B cell (primary cell): Measurements from ENCODE around the gene RGS2. TPM values are rescaled to one million over a fixed set of nuclear protein-coding genes. Genes with fewer than 3 reads are reported as not detected.

ENCODE experiments used
- ATAC-seq: fragments of 200-7000 bp; cut with Tn5 transposase; one replicate; pipeline ENCODE4 v1.10.0; 2021; ENCODE audit warnings: low read depth, mild to moderate bottlenecking, moderate number of reproducible peaks, moderate library complexity
- CTCF ChIA-PET: fragments of 350-600 bp; sonication (Branson Sonifier 250); formaldehyde crosslinking; loops from one replicate; lab custom pipeline; 2021; ENCODE audit warnings: antibody characterized with exemption, inconsistent platforms; lab: Charles Lee
- POLR2A ChIA-PET: fragments of 350-600 bp; sonication (Branson Sonifier 250); formaldehyde crosslinking; loops from one replicate; lab custom pipeline; 2021; ENCODE audit warnings: antibody characterized with exemption; lab: Charles Lee
- DNase-seq: peaks from one replicate; pipeline ENCODE4 v3.0.0; 2013
- H2AFZ ChIP-seq: 2 replicates; pipeline ENCODE4 v1.6.1; 2012; ENCODE audit warnings: mild to moderate bottlenecking, low read depth, low read length; ENCODE audit not compliant: insufficient read depth, poor library complexity, severe bottlenecking
- H3K27ac ChIP-seq, 2 donors: 1 replicate in 1 of 2; 2 replicates in 1 of 2; pipeline ENCODE4 v1.5.1; 2012 to 2013; ENCODE audit warnings: low read length in 2 of 2, mild to moderate bottlenecking in 2 of 2, moderate library complexity in 1 of 2
- H3K27me3 ChIP-seq, 4 experiments: fragments of 200-600 bp in 1 of 4; sonication (generic) in 1 of 4; replicated peaks in 1 of 4; 1 replicate in 2 of 4; 2 replicates in 2 of 4; pipeline versions ENCODE4 v1.6.1 to v1.7.0; 2013 to 2016; ENCODE audit warnings: low read length in 3 of 4, mild to moderate bottlenecking in 2 of 4, mixed read lengths in 1 of 4, moderate library complexity in 1 of 4; ENCODE audit not compliant: insufficient read depth in 4 of 4, control insufficient read depth in 3 of 4; ENCODE audit errors: control extremely low read depth in 1 of 4
- H3K36me3 ChIP-seq, 2 experiments: replicated peaks in 1 of 2; 1 replicate in 1 of 2; 2 replicates in 1 of 2; pipeline versions ENCODE4 v1.6.1 to v1.7.1; 2013; ENCODE audit warnings: low read length in 1 of 2; ENCODE audit not compliant: insufficient read depth in 2 of 2, control insufficient read depth in 1 of 2; ENCODE audit errors: control extremely low read depth in 1 of 2, extremely low read depth in 1 of 2
- H3K4me1 ChIP-seq, 2 donors: fragments of 200-600 bp in 1 of 2; sonication (generic) in 1 of 2; 1 replicate in 1 of 2; 2 replicates in 1 of 2; pipeline versions ENCODE4 v1.5.1 to v1.6.1; 2013 to 2017; ENCODE audit warnings: low read length in 2 of 2; ENCODE audit not compliant: control insufficient read depth in 2 of 2, insufficient read depth in 2 of 2
- H3K4me2 ChIP-seq: replicated peaks from 2 replicates; pipeline ENCODE3; 2012; ENCODE audit warnings: mild to moderate bottlenecking, low read depth, low read length; ENCODE audit not compliant: poor library complexity, severe bottlenecking
- H3K4me3 ChIP-seq, 5 experiments: fragments of 200-600 bp in 1 of 5; sonication (generic) in 1 of 5; 1 replicate in 3 of 5; 2 replicates in 2 of 5; pipeline versions ENCODE4 v1.5.1 to v1.7.0; 2011 to 2016; ENCODE audit warnings: low read length in 4 of 5, mild to moderate bottlenecking in 4 of 5, low read depth in 2 of 5, control low read depth in 1 of 5, moderate library complexity in 1 of 5; ENCODE audit not compliant: insufficient read depth in 1 of 5; ENCODE audit errors: control extremely low read depth in 1 of 5, extremely low read depth in 1 of 5
- H3K79me2 ChIP-seq: fragments of 200-600 bp; sonication (generic); one replicate; pipeline ENCODE4 v1.6.0; 2016; ENCODE audit warnings: low read length; ENCODE audit not compliant: control insufficient read depth, insufficient read depth
- H3K9ac ChIP-seq: fragments of 200-600 bp; sonication (generic); 2 replicates; pipeline ENCODE4 v1.6.1; 2017; ENCODE audit warnings: mild to moderate bottlenecking, low read length, moderate library complexity
- H3K9me3 ChIP-seq, 3 donors: one replicate each; pipeline versions ENCODE4 v1.6.1 to v1.7.1; 2013; ENCODE audit warnings: low read length in 2 of 3; ENCODE audit not compliant: control insufficient read depth in 2 of 3, insufficient read depth in 1 of 3; ENCODE audit errors: control extremely low read depth in 1 of 3
- H4K20me1 ChIP-seq: 2 replicates; pipeline ENCODE4 v1.6.0; 2012; ENCODE audit warnings: mild to moderate bottlenecking, low read length; ENCODE audit not compliant: insufficient read depth, control insufficient read depth, poor library complexity, severe bottlenecking
- H3K27ac Mint-ChIP-seq: one replicate; pipeline ENCODE4 v1.8.0; 2021; ENCODE audit warnings: mixed read lengths
- H3K27me3 Mint-ChIP-seq: one replicate; pipeline ENCODE4 v1.8.0; 2021; ENCODE audit warnings: mixed read lengths
- H3K4me1 Mint-ChIP-seq: one replicate; pipeline ENCODE4 v1.8.0; 2021; ENCODE audit warnings: mixed read lengths
- H3K4me3 Mint-ChIP-seq: one replicate; pipeline ENCODE4 v1.8.0; 2021; ENCODE audit warnings: mixed read lengths
- H3K9me3 Mint-ChIP-seq: one replicate; pipeline ENCODE4 v1.8.0; 2022; ENCODE audit warnings: mixed read lengths; ENCODE audit not compliant: insufficient read depth
- EZH2 ChIP-seq: IDR thresholded peaks from 2 replicates; pipeline ENCODE4 v1.6.1; 2012; ENCODE audit warnings: borderline replicate concordance, low read depth, mild to moderate bottlenecking, moderate library complexity, low read length; ENCODE audit not compliant: insufficient read depth, poor library complexity, severe bottlenecking
- WGBS: methylation state at CpG from one replicate; pipeline ENCODE4 v1.1.5; 2013; ENCODE audit warnings: missing lambda C conversion rate; ENCODE audit not compliant: insufficient coverage; 5-methylcytosine and 5-hydroxymethylcytosine counted together
- intact Hi-C: fragments of 100-400 bp; cut with micrococcal nuclease; formaldehyde crosslinking; loops from one replicate; pipeline ENCODE4 v1.10.0; 2022
- polyA plus RNA-seq: library from polyadenylated mRNA; depleted of rRNA; stranded (reverse); fragments of >200 nt; gene quantifications from 2 replicates; pipeline ENCODE4 v1.2.3, GENCODE V29; 2012
- total RNA-seq, 2 donors: library from RNA; stranded (reverse); fragments of 120-200 nt in 1 of 2; gene quantifications; 1 replicate in 1 of 2; 2 replicates in 1 of 2; pipeline versions ENCODE4 v1.2.3 to v1.2.4, GENCODE V29; 2013 to 2022
- TF ChIP-seq, protein P1 (sequence below): fragments of 200-600 bp; IDR thresholded peaks from one replicate; pipeline ENCODE4 v1.8.0; 2022; ENCODE audit warnings: antibody characterized with exemption, mild to moderate bottlenecking

Gene RGS2
- total and polyA plus RNA-seq, 2 donors (not counting 1 experiment from before 2014, with no cell fraction given): 232 to 247 TPM

- POLR2A ChIA-PET: no interaction called here
- Histone ChIP-seq H3K4me2 (no peak overlapping the region), H3K27ac (no peak overlapping the region), H3K36me3 (no peaks in the 10 kb centered on the region), H3K9me3 (no peaks in the 10 kb centered on the region), H3K4me3 (no peak overlapping the region), H2AFZ (no peak overlapping the region), H3K4me1 (no peaks in the 10 kb centered on the region), H3K27me3 (no peaks in the 10 kb centered on the region), H3K79me2 (no peaks in the 10 kb centered on the region), H3K9ac (no peak overlapping the region), H4K20me1 (no peaks in the 10 kb centered on the region)
- H3K4me1 Mint-ChIP-seq: no peaks in the 10 kb centered on the region
- no peak overlapping the region for H3K4me3 Mint-ChIP-seq
- no peak overlapping the region for H3K27ac Mint-ChIP-seq
- DNase-seq: no peak
- no peaks in the 10 kb centered on the region for H3K9me3 Mint-ChIP-seq
- CTCF ChIA-PET: interaction anchor here (1.5 kb wide), 1 partner anchor 28 kb away, joined by 6 read pairs; no protein-coding TSS in a partner anchor
- H3K27me3 Mint-ChIP-seq: no peaks in the 10 kb centered on the region
- intact Hi-C loops: no loop called here
- TF ChIP-seq, protein P1, sequence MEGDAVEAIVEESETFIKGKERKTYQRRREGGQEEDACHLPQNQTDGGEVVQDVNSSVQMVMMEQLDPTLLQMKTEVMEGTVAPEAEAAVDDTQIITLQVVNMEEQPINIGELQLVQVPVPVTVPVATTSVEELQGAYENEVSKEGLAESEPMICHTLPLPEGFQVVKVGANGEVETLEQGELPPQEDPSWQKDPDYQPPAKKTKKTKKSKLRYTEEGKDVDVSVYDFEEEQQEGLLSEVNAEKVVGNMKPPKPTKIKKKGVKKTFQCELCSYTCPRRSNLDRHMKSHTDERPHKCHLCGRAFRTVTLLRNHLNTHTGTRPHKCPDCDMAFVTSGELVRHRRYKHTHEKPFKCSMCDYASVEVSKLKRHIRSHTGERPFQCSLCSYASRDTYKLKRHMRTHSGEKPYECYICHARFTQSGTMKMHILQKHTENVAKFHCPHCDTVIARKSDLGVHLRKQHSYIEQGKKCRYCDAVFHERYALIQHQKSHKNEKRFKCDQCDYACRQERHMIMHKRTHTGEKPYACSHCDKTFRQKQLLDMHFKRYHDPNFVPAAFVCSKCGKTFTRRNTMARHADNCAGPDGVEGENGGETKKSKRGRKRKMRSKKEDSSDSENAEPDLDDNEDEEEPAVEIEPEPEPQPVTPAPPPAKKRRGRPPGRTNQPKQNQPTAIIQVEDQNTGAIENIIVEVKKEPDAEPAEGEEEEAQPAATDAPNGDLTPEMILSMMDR: no peak
- no peak for TF ChIP-seq EZH2
- ATAC-seq: no peak
These were observed 51.0 kb downstream of the RGS2 start for GRCh38 chr1:192859808-192860207.

DNA sequence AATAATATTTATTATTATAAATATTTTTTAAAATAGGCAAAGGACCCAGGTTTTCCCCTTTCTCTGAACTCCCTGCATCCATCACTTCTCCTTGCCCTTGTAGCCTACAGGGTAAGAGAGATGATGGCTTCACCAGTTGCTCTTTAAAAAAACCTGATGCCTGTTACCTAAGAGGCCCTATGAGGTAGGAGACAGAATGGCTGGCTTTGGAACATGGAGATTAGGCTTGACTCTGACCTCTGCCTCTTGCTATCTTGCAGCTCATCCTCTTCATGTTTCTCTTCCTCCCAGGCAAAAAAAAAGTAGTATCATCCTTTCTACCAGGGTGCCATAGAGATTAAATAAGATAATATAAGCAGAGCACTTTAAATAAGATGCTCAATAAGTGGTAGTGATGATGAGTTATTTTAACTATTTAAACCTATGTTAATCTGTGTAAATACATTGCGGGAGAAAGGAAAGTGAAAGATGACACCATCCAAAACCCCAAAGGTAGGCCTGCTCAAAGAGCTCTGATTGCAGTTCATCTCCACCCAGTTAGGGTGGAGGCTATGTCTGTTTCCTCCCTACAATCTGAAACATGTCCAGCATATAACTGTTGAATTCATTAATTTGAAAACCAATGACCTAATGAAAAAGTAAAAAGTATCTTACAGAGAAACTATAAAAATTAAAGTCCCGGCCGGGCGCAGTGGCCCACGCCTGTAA is 51.8 kb downstream of the RGS2 start:
- intact Hi-C loops: no loop called here
- Histone ChIP-seq H3K27me3 (no peaks in the 10 kb centered on the region), H3K27ac (no peak overlapping the region), H3K4me1 (no peaks in the 10 kb centered on the region), H3K9ac (no peak overlapping the region), H3K9me3 (no peaks in the 10 kb centered on the region), H3K36me3 (no peaks in the 10 kb centered on the region), H2AFZ (no peak overlapping the region), H3K4me3 (no peak overlapping the region), H3K4me2 (no peak overlapping the region), H4K20me1 (no peaks in the 10 kb centered on the region), H3K79me2 (no peaks in the 10 kb centered on the region)
- WGBS: 98% methylated on average over 4 of the region's 5 CpGs
- no peak for DNase-seq
- Mint-ChIP-seq H3K4me3 (no peak overlapping the region), H3K27ac (no peak overlapping the region), H3K27me3 (no peaks in the 10 kb centered on the region), H3K9me3 (no peaks in the 10 kb centered on the region), H3K4me1 (no peaks in the 10 kb centered on the region)
- TF ChIP-seq, protein P1: no peak
- TF ChIP-seq EZH2: no peak
- ChIA-PET CTCF (interaction anchor here (1.5 kb wide), 1 partner anchor 28 kb away, joined by 6 read pairs; no protein-coding TSS in a partner anchor), POLR2A (no interaction called here)
- no peak for ATAC-seq
